GM12878 (cell line): ENCODE measurements around the gene POLN. TPM values are rescaled to one million over a fixed set of nuclear protein-coding genes. Genes with fewer than 3 reads are reported as not detected.

ENCODE experiments used
- FOXM1 ChIP-seq: IDR thresholded peaks from 2 replicates; pipeline ENCODE4 v1.6.1; 2012; ENCODE audit warnings: low read depth, mild to moderate bottlenecking, inconsistent platforms, low read length, moderate library complexity
- HDAC2 ChIP-seq: fragments of 200-600 bp; sonication (generic); IDR thresholded peaks from 2 replicates; pipeline ENCODE4 v1.6.1; 2017
- IKZF1 ChIP-seq: fragments of 450-650 bp; conservative IDR thresholded peaks from 2 replicates; pipeline ENCODE4 v1.6.1; 2017; ENCODE audit warnings: antibody characterized with exemption, mild to moderate bottlenecking
- NR2F1 ChIP-seq: fragments of 450-650 bp; conservative IDR thresholded peaks from 2 replicates; pipeline ENCODE4 v1.6.1; 2017; ENCODE audit warnings: mild to moderate bottlenecking
- POLR2A ChIP-seq: IDR thresholded peaks from 2 replicates; pipeline ENCODE4 v1.6.1; 2011; ENCODE audit warnings: low read depth, mild to moderate bottlenecking, low read length
- TCF12 ChIP-seq: IDR thresholded peaks from 2 replicates; pipeline ENCODE4 v1.6.1; 2011; ENCODE audit warnings: low read depth, mild to moderate bottlenecking, low read length
- YY1 ChIP-seq: IDR thresholded peaks from 2 replicates; pipeline ENCODE4 v1.6.1; 2011; ENCODE audit warnings: low read depth, mild to moderate bottlenecking, low read length
- polyA plus RNA-seq, 11 experiments: library from polyadenylated mRNA; depleted of rRNA in 4 of 11; unstranded in 6 of 11; stranded (reverse) in 5 of 11; fragments of >200 nt; fragmentation: Nextera tagmentation in 4 of 11; fragmentation: Illumina TruSeq in 1 of 11; extraction: Ambion mirVana in 4 of 11; extraction: Trizol in 1 of 11; gene quantifications; 1 replicate in 1 of 11; 2 replicates in 10 of 11; pipeline versions ENCODE4 v1.2.1 to v1.2.3, GENCODE V29; 2011 to 2016; ENCODE audit warnings: inconsistent platforms in 2 of 11, missing spikeins in 2 of 11, low read depth in 1 of 11
- total RNA-seq, 4 experiments: library from RNA; depleted of rRNA in 3 of 4; stranded (reverse); fragments of >200 nt in 3 of 4; fragmentation: Illumina TruSeq in 1 of 4; extraction: Trizol in 1 of 4; gene quantifications; 2 replicates each; pipeline versions ENCODE4 v1.2.1 to v1.2.3, GENCODE V29; 2013 to 2021
- TF ChIP-seq, protein P1 (sequence below): fragments of 150-350 bp; IDR thresholded peaks from 2 replicates; pipeline ENCODE4 v1.6.1; 2014; ENCODE audit warnings: mild to moderate bottlenecking, low read depth, low read length
- TF ChIP-seq, protein P2 (sequence below): fragments of 450-650 bp; formaldehyde crosslinking; IDR thresholded peaks from 2 replicates; pipeline ENCODE4 v1.5.0; 2022; ENCODE audit warnings: mild to moderate bottlenecking, missing genetic modification characterization

The POLN gene
- total and polyA plus RNA-seq, 10 of the 15 experiments (the other 5 are each of a cell fraction or from before 2014, with no cell fraction given): 0.09 to 2.0 (median 0.95) TPM; not detected in 1

DNA sequence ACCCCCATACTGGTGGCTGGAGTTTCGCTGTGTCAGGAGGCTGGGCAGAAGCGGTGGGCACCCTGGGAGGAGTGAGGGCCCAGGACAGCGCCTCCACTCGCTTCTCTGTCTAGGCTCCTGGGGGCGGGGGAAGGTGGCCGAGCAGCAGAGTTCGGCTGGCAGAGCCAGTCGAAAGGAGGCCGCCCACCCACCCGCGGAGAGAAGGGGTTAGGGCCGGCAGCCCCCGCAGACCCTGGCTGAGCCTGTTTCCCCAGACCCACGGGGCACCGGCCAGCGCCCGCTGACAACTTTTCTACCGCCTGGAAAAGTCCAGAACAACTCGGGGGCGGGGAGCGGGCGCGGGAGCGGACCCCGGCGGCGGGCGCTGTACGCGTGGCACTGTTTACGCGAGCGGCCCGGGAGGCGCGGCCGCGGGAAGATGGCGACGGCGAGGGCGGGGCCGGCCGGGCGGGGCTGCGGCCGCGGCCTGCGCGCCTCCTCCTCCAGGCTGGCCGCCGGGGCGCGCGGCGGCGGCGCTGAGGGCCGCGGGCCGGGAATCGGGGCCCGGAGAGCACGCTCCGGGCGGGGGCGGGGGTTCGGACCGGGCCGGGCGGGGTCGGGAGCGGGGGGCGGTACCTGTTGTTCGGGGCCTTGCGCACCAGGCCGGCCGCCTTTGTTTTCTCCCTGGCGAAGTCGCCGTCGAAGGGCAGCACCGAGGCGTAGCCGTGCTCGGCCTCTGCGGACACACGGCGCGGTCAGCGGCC is 19.4 kb upstream of the POLN start (continued):
- TF ChIP-seq, protein P1, sequence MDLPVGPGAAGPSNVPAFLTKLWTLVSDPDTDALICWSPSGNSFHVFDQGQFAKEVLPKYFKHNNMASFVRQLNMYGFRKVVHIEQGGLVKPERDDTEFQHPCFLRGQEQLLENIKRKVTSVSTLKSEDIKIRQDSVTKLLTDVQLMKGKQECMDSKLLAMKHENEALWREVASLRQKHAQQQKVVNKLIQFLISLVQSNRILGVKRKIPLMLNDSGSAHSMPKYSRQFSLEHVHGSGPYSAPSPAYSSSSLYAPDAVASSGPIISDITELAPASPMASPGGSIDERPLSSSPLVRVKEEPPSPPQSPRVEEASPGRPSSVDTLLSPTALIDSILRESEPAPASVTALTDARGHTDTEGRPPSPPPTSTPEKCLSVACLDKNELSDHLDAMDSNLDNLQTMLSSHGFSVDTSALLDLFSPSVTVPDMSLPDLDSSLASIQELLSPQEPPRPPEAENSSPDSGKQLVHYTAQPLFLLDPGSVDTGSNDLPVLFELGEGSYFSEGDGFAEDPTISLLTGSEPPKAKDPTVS: peak; percentile 78
- TF ChIP-seq HDAC2 (no peak), NR2F1 (no peak), IKZF1 (peak; percentile 16; the same call in 1 of the 2 replicates), POLR2A (peak; percentile 12; the same call in 1 of the 2 replicates), FOXM1 (no peak), YY1 (peak; percentile 89), TCF12 (no peak)
- TF ChIP-seq, protein P2, sequence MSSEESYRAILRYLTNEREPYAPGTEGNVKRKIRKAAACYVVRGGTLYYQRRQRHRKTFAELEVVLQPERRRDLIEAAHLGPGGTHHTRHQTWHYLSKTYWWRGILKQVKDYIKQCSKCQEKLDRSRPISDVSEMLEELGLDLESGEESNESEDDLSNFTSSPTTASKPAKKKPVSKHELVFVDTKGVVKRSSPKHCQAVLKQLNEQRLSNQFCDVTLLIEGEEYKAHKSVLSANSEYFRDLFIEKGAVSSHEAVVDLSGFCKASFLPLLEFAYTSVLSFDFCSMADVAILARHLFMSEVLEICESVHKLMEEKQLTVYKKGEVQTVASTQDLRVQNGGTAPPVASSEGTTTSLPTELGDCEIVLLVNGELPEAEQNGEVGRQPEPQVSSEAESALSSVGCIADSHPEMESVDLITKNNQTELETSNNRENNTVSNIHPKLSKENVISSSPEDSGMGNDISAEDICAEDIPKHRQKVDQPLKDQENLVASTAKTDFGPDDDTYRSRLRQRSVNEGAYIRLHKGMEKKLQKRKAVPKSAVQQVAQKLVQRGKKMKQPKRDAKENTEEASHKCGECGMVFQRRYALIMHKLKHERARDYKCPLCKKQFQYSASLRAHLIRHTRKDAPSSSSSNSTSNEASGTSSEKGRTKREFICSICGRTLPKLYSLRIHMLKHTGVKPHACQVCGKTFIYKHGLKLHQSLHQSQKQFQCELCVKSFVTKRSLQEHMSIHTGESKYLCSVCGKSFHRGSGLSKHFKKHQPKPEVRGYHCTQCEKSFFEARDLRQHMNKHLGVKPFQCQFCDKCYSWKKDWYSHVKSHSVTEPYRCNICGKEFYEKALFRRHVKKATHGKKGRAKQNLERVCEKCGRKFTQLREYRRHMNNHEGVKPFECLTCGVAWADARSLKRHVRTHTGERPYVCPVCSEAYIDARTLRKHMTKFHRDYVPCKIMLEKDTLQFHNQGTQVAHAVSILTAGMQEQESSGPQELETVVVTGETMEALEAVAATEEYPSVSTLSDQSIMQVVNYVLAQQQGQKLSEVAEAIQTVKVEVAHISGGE (CRISPR knock-in tag): no peak
